GM15510 (cell line): ENCODE results near the gene KIRREL3.

Source experiments
- POLR2A ChIP-seq: IDR thresholded peaks from 3 replicates; pipeline ENCODE4 v1.6.1; 2011; ENCODE audit warnings: borderline replicate concordance; ENCODE audit not compliant: insufficient read length; ENCODE audit errors: extremely low read depth

Gene KIRREL3

GRCh38 chr11:126587541-126587940 is 413.0 kb downstream of the KIRREL3 start:
- TF ChIP-seq POLR2A = no peak

DNA sequence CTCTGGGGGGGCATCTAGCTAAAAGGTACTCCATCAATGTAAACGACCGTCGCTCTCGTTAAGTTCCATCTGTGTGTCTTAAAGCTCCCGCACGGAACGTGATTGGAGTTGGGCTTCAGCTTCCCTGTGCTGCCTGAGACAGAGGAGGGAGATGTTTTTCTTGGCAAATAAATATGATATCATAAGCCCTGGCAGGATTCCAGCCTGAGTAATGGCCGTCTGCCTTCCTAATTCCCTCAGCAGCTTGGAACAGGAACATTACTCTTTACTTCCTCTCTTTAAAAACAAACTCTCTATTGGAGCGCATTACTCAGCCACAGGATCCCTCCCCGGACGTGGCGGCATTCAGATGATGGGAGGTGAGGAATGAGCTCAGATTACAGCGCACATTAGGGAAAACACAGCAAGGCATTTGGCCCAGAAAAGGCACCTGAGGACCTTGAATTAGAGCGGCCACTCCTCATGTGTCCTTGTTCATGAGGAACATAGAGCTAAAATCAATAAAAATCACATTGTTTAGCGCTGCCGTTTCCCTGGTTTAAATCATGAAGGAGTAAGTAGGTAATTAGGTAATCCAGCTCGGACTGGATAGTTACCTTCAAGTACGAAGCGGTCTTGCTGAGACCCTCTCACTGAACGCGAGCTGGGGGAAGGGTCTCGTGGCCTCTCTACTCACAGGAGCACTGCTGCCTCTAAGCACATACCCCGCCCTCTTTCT is 414.6 kb downstream of the KIRREL3 start:
- no peak for TF ChIP-seq POLR2A

DNA sequence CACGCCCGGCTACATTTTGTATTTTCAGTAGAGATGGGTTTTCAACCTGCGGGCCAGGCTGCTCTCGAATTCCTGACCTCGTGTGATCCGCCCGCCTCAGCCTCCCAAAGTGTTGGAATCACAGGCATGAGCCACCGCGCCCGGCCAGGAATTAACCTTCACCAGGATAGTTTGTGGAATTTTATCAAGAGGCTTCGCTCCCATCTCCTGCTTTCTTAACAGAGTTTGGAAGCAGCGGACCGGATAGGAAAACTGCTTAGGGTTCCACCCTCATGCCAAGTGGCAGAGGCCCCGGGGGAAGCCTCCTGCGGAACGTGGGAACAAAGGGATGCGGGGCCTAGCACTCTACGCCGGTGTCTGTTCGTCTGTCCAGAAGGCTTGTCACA is 415.2 kb downstream of the KIRREL3 start:
- TF ChIP-seq POLR2A = no peak

DNA sequence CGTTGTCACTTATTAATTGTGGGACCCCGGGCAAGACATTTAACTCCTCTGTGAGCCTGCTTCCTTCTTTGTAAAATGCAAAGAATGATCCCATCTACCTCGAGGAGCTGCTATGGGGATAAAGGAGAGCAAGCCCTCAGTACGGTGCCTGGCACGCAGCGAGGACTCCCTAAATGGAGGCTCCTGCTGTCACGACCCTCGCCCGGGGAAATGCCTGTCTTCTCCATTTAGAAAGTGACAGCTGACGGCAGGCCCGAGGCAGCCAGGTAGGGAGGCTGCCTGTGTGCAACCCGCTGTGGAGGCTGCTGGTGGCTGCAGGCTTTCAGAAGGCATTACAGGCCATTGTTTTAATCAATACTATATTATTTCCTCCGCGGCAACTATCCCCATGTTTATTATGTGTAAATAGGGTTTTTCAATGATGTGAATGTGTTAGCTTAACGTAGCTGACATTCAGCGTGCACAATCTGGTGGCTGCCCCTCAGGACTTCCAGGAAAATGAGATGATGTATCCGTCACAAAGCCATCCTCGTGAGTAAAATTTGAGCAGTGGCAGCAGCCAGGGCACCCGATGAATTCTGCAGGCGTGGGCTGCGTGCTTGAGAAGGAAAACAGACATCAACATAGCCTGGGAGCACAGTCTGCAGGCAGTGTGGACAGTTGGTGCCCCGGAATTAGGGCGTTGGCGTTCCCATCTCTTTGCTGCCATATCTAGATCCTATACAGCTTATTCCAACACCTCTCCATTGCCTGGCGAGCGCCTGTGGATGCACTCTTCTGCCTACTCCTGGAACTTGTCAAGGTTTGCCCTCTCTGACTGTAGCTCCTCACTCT is 416.8 kb downstream of the KIRREL3 start:
- TF ChIP-seq POLR2A = no peak

DNA sequence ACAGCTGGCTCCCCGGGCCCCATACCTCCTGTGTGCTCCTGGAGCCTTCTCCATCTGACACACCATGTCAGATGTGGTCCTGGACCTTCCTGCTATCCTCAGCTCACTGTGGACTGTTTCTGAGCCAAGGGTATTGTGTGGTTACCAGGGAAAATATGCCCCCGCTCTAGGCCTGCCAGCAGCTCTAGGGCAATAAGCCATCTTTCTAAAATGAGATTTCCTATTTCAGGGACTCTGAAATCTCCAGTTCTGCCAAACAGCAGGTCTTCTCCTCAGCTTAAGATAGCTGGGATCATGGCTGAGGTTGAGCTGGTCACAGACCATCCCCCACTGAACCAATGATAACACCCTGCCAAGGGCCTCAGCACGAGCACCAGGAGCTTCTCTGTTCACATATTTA is 417.5 kb downstream of the KIRREL3 start:
- TF ChIP-seq POLR2A = no peak

- no peak for TF ChIP-seq POLR2A
Observed at GRCh38 chr11:126581871-126582648, 418.5 kb downstream of the KIRREL3 start.

GRCh38 chr11:126578426-126578825 is 422.1 kb downstream of the KIRREL3 start:
- no peak for TF ChIP-seq POLR2A

DNA sequence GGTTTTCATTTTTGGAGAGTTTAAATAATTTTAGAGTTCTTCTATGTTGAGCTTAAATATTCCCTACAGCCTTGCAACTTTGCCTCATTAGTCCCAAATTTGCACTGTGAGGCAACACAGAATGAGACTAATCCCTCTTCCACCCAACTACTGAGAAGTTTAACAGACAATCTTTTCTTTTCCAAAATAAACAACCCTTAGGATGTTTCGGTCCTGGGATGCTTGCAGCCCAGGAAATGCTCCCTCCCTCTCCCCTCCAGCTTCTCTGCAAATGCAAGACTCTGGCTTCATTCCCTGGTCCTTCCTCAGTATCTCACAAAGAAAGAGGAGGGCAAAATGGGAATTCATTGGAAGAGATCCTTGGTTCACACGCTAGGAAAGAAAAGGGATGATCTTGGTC is 422.5 kb downstream of the KIRREL3 start:
- TF ChIP-seq POLR2A = no peak

GRCh38 chr11:126575849-126576248 is 424.7 kb downstream of the KIRREL3 start:
- no peak for TF ChIP-seq POLR2A

- TF ChIP-seq POLR2A = no peak
Observed at GRCh38 chr11:126573325-126573978, 427.1 kb downstream of the KIRREL3 start.

GRCh38 chr11:126570489-126570888 is 430.1 kb downstream of the KIRREL3 start:
- TF ChIP-seq POLR2A = no peak

DNA sequence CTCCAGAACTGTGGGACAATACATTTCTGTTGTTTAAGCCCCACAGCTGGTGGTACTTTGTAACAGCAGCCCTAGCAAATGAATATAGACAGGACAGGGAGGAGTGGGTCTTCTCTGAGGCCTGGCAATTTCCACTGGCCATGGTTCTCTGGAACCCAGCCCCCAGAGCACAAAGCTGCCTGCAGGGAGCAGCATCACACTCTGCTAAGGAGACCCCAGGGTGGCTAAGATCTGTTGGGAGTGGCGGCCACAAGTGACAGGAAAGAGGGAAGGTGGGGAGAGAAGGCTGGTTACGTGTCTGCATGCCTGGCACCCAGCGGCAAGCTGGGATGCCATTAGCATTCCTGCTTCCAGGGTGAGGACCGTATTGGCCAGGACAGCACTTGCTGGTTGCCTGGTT is 433.2 kb downstream of the KIRREL3 start:
- TF ChIP-seq POLR2A = no peak

DNA sequence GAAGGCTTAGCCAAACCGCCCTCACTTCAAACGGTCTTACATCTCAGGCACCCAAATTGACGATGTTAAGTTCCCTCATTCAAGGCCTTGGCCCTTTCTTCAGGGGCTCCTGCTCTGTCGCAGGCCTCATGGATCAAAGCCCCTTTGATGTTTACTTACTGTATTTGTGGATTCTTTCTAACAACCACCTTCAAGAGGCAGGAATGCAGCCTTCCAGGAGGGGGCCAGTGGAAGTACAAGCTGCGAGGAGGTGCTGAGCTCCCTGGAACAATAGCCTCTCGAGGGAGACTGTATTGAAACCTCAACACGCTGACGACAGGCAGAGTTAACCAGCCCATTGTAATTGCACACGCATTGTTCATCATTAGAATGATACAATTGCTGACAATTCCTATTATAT is 436.0 kb downstream of the KIRREL3 start:
- TF ChIP-seq POLR2A = no peak

GRCh38 chr11:126561327-126561893 is 439.2 kb downstream of the KIRREL3 start:
- TF ChIP-seq POLR2A = no peak

DNA sequence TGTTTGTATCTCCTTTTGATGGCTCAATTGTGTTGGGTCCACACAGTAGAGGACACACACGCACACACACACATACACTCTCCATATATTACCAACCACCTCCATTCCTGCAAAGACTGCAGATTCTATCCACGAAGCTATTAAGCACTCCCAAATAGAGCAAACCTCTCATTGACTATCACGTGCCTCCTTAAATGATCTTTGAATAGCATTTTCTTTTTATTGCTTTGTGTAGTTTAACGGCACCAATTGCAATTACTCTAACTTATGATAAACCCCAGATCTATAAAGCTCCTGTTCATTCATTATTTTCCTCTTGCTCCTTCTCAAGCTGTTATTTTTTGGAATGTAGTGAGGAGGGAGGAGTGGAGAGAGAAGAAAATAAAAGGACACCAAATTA is 440.3 kb downstream of the KIRREL3 start:
- no peak for TF ChIP-seq POLR2A
